HG03108 (cell line): ENCODE measurements around the gene C16orf95.

ENCODE experiments used
- ATAC-seq: cut with Tn5 transposase; IDR thresholded peaks from one replicate; pipeline ENCODE4 v1.9.1; 2021; ENCODE audit warnings: moderate library complexity; ENCODE audit not compliant: unreplicated experiment

Gene C16orf95

GRCh38 chr16:87295661-87296531 is 21.3 kb downstream of the C16orf95 start:
- ATAC-seq = no peak

- no peak for ATAC-seq
These were observed 21.9 kb downstream of the C16orf95 start for GRCh38 chr16:87295259-87295658.

- ATAC-seq = no peak
These were observed 23.2 kb downstream of the C16orf95 start for GRCh38 chr16:87293990-87294389.

- no peak for ATAC-seq
These were observed 25.2 kb downstream of the C16orf95 start for GRCh38 chr16:87291944-87292343.

- no peak for ATAC-seq
These were observed 28.3 kb downstream of the C16orf95 start for GRCh38 chr16:87288753-87289362.

GRCh38 chr16:87286839-87287626 is 30.2 kb downstream of the C16orf95 start:
- no peak for ATAC-seq

- ATAC-seq = no peak
These were observed 33.0 kb downstream of the C16orf95 start for GRCh38 chr16:87284183-87284582.

- no peak for ATAC-seq
These were observed 38.0 kb downstream of the C16orf95 start for GRCh38 chr16:87279094-87279658.

- ATAC-seq = no peak
These were observed 38.8 kb downstream of the C16orf95 start for GRCh38 chr16:87278191-87279093.

- no peak for ATAC-seq
These were observed 40.3 kb downstream of the C16orf95 start for GRCh38 chr16:87276924-87277323.

GRCh38 chr16:87276091-87276701 is 41.0 kb downstream of the C16orf95 start:
- ATAC-seq = no peak

GRCh38 chr16:87274794-87275193 is 42.4 kb downstream of the C16orf95 start:
- no peak for ATAC-seq

GRCh38 chr16:87273471-87274030 is 43.6 kb downstream of the C16orf95 start:
- no peak for ATAC-seq

- ATAC-seq = no peak
These were observed 45.9 kb downstream of the C16orf95 start for GRCh38 chr16:87271256-87271655.

GRCh38 chr16:87267566-87267965 is 49.6 kb downstream of the C16orf95 start:
- ATAC-seq = no peak

GRCh38 chr16:87266846-87267245 is 50.3 kb downstream of the C16orf95 start:
- no peak for ATAC-seq

- no peak for ATAC-seq
These were observed 51.9 kb downstream of the C16orf95 start for GRCh38 chr16:87265261-87265660.

- ATAC-seq = no peak
These were observed 52.6 kb downstream of the C16orf95 start for GRCh38 chr16:87264634-87265033.

GRCh38 chr16:87263418-87264052 is 53.7 kb downstream of the C16orf95 start:
- no peak for ATAC-seq
